Activated CD4-positive, CD25-positive, alpha-beta regulatory T cell (primary cell): ENCODE measurements around the gene OXER1.
"Not testable (repeated sequence)": the region's sequence is repeated elsewhere in the genome, so short reads cannot be mapped to it uniquely, and the experiment has no call there.

Source experiments
- DNase-seq, 4 experiments: peaks; one replicate each; lab custom pipeline; 2025; lab: John Stamatoyannopoulos, UW

Gene OXER1

DNA sequence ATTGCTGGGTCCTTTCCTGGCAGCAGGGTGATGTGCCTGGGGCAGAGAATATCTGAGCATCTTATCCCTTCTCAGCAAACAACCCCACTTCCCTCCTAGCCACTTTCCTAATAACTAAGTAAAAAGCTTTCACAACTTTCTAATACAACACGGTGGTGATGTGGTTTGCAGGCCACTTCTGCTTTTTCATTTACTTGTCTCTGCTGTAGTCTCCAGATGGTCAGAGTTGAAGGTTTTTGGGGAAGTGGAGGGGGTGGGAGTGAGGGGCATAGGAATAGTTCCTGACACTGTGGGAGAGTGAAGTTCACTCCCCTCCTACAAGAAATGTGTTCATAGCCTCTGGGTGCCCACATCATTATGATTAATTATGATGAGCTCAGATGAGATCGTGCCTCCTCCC lies 11.6 kb downstream of the OXER1 start:
- DNase-seq: no peak

DNA sequence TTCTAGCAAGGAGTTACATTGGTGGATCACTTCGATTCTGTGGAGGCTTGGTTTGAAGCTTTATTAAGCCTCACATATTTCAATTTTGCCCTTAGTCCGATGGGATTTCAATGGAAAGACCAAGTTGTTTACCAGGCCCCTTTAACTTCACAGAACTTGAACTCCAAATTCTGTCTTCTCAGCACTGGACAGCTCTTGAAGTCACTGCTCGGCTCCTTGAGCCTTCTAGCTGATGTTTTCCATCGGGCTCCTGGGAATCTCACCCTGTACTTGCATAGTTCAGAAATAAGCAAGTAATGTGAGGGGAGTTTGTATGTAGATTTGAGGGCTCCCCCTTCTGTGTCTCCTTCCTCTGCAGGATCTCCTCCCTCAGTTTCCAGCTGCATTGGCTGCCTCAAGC lies 15.1 kb downstream of the OXER1 start:
- no peak for DNase-seq

DNA sequence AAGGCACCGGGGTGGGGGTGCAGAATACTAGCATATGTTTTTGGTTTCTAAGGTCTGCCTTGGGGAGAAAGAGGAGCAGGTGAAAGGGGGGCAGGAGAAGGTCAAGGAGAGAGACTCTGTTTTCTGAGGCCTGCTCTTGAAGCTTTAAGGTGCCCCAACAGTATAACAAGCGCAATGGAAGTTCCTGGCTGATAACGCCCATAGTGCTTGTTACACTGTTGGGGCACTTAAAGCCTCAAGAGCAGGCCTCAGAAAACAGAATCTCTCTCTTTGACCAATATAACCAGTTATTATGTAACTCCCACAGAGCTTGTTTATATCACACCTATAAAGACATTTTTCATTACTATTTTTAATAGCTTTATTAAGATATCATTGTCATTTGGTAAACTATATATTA lies 16.5 kb downstream of the OXER1 start:
- no peak for DNase-seq

DNA sequence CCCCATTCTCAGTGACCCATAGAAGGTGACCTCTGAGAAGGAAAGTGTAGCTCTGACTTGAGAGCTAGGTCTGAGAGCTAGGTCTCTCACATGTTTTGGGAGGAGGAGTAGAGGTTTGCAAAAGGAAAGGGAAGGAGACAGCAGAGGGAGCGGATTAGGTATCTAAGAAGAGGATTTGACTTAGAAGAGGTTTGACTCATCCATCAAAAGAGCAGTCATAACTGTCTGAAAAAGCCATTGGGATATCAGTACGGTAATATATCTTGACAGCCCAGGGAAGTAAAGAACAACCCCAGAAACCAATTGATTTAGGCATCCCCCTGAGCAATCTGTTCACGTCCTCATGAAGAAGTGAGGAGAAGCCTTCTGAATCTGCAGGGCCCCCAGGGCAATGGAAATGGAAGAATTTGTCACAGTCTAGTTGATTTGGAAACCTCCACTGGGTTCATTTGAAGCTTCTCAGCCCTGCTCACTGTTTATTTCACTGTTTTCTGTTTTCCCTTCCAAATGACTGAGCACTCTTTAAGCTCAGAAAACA lies 19.3 kb downstream of the OXER1 start:
- DNase-seq: no peak

DNA sequence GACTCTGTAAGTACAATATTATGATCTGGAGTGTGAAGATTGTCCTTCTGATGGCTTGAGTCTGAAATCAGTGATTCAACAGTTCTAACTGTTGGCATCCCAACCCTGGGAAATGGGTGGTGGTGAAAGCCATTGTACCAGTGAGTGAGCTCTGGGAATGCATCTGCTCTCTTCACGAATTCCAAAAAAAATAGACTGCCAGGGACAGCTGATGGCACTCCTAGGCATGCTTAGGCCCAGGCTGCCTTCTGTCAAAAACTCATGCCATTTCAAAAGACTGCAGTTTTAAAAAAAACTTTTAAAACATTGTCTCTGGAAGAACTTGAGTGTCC lies 20.3 kb downstream of the OXER1 start:
- no peak for DNase-seq

DNA sequence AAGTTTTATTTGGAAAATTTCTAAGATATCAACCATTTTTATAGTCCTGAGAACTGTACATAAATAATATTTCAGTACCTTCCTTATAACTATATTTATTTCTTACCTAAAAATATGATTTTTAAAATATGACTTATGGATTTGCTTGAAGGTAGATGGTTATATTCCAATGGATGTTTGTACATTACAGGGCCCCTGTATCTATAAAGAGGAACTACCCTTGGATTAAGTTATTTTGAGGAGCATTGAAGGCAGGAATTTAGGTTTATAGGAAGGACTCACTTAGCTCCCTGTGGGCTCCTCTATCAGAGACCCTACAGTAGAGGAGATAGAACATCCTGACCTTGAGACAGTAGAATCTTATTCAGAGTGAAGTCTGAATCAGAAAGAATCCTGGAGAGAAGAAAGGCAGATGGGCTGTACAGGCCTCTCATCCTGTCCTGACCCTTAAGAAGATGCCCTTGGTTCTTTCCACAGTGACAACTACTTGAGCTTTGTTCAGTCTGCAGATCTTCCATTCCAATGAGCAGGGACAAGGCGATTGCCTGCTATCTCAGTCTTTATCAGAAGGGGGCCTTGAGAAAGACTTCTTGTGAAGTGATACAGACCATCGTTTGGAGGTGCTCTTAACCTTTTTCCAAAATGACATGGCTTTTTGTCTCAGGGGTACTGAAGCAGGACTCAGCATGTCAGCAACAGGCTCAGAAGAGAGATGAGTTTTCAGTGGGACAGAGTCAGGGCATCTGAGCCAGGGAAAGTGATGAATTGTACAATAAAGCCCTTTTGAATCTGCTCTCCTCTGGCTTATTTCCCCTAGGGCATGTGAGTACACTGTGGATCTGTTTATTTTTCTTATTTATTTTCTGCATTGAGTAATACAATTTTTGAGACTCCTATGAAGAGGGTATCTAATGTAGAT lies 20.9 kb downstream of the OXER1 start:
- no peak for DNase-seq

DNA sequence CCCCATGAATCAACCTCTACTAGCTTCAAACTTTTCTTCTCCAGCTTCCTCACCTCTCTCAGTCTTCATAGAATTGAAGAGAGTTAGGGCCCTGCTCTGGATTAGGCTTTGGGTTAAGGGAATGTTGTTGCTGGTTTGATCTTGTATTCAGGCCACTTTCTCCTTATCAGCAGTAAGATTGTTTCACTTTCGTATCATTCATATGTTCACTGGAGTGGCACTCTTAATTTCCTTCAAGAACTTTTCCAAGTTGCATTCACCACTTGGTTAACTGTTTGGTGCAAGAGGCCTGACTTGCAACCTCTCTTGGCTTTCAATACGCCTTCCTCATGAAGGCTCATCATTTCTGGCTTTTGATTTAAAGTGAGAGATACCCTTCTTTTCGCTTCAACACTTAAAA lies 22.8 kb downstream of the OXER1 start:
- DNase-seq: no peak

DNA sequence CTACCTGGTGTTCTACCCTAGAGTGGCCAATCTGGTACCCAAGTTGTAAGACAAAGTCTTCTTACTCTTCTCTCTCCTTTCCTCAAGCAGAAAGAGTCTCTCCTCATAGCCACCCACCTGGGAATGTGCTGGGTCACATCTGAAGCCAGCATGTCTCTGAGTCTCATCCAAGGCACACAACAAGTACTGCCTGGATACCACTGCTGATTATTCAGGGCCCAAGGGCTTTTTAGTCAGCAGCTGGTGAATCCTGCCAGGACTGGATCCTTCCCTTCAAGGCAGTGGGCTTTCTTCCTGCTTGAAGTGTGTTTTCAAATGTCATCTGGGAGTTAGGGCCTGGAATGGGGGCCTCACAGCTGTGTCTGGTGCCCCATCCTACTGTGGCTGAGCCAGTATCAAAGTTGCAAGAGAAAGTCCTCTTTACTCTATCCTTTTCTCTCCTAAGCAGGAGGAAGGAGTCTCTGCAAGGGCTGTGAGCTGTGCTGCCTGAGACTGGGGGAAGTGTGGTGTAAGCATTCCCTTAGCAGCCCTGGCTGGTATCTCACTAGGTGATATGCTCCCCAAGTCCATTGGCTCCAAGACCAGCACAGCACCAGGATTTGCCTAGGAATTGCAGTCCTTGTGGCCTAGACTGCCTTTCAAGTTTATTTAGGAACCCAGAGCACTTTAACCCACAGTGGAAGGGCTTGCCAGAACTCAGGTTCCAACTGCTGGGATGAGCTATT lies 27.2 kb downstream of the OXER1 start:
- DNase-seq: no peak

DNA sequence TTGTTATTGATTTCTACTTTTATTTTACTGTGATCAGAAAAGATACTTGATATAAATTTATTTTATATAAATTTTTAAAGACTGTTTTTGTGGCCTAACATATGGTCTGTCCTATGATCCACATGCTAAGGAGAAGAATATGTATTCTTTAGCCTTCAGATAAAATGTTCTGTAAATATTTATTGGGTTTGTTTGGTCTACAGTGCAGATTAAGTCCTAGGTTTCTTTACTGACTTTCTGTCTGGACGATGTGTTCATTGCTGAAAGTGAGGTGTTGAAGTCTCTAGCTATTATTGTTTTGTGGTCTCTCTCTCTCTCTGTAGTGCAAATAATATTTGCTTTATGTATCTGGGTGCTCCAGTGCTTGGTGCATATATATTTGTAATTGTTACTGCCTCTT lies 30.1 kb downstream of the OXER1 start:
- DNase-seq: no peak

DNA sequence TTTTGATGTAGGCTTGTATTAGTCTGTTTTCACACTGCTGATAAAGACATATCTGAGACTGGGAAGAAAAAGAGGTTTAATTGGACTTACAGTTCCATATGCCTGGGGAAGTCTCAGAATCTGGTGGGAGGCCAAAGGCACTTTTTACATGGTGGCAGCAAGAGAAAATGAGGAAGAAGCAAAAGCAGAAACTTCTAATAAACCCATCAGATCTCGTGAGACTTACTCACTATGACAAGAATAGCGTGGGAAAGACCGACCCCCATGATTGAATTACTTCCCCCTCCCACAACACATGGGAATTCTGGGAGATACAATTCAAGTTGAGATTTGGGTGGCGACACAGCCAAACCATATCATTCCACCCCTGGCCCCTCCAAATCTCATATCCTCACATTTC lies 32.6 kb downstream of the OXER1 start:
- DNase-seq: not testable (repeated sequence)

DNA sequence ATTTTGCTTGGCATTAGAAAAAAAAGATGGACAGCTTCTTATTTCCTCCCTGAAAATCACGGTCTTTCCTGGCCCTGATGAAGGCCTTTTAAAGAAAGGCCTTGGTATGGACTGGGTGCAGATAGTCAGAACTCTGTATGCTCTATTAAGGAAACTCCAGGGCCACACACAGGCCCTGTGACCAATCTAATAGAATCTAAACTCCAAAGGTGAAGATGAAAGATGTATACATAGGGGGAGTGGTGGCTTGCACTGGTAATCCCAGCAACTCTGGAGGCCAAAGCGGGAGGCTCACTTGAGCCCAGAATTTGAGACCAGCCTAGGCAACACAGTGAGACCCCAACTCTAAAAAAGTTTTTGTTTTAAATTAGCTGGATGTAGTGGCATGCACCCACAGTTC lies 37.3 kb downstream of the OXER1 start:
- DNase-seq: no peak

DNA sequence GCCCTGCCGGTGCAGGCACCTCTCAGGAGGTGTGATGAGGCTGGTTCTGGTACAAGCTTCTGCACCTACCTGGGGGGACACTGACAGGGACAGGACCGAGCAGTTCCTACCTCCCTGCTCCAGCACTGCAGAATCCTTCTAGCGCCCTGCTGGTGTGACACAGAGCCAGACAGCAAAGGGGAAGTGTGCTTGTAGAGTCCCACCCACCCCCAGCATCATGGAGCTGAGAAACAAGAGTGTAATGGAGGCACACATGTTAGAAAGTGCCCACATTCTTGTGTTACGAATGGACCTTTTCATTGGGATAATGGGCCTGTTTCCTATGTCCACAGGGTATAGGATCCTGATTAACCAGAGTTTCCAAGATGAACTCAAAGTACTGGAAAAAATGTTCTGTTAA lies 38.3 kb downstream of the OXER1 start:
- DNase-seq: no peak

DNA sequence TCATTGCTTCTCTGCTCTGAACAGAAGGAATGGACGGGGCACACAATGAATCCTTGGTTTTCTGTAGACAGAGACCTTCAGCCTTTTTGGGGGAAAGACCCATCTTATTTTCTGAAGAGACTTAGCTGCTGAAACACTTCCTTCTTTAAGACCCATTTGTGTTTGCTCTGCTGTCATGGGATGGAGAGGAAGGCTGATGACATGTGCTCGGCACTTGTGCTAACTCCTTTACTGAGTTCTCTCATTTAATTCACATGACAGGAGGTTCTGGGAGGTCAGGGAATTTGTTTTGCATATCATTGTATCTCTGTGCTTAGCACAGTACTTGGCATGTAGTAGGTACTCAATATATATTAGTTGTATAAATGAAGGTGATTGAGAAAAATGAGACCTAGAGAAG lies 39.0 kb downstream of the OXER1 start:
- DNase-seq: no peak

DNA sequence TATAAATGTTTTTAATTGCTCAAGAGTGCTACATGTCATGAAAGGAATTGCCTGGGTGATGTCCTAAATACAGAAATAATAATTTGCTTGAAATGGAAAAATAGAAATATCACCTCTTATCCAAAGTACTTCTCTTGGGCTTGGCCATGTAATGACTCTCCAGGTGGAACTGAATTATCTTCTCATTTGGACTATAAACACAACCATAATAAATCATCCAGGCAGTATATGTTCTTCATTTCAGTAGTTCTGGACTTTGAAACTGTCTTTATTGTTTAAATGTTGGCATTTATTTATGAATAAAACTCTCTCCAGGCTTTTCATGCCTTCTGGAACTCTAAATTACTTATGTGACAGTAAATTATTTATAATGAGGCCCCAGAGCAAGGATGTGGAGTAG lies 40.5 kb downstream of the OXER1 start:
- no peak for DNase-seq

DNA sequence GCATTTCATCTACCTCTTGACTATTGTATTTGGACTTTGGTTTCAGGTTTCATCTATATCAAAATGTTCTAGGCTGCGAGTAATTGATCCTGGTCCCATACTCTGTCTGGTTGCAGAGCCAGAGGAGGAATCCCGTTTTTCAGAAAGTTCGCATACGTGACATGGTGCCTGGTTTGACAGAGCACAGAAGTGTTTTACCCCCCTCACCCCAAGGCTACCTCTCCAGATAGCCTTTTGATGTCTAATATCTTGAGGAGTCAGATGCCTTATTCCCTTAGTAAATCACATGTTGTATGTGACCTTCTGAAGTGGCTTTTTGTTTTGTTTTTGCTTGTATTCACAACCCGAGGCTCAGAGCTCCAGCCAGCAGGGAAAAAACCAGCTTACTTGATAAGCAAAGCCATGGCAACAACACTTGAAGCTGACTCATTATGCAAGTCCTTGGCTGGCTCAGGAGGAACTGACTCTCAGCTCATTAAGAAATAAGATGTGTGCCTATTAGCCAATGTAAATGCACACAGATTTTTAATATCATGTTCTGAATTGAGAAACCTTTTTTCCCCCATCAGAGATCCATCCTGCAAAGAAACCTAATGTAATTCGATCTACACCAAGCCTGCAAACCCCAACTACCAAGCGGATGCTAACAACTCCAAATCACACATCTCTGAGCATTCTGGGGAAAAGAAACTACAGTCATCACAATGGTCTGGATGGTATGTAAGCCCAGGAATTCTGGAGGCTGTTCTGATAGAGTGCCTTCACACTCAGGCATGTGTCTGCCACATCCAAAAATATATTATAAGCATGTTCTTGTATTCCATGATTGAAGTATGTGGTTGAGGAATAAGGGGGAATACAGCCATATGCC lies 41.4 kb downstream of the OXER1 start:
- DNase-seq: no peak

DNA sequence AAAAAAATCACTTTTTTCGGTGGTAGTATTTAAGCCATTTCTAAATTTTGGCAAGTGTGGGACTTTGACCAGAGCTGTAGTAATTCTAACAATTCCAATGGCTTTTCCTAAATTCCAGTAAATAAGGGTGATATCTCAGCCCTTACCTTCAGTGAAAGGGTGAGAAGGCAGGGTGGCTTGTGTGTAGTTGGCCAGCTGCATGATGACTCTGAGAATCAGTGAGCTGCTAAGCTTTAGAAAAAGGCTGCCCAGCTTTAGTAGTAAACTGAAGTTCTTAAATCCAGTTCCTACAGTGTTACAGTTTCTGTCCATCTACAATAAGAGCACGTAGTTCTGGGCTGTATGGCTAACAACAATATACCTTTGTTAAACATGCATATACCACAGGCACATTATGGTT lies 42.0 kb downstream of the OXER1 start:
- DNase-seq: no peak

DNA sequence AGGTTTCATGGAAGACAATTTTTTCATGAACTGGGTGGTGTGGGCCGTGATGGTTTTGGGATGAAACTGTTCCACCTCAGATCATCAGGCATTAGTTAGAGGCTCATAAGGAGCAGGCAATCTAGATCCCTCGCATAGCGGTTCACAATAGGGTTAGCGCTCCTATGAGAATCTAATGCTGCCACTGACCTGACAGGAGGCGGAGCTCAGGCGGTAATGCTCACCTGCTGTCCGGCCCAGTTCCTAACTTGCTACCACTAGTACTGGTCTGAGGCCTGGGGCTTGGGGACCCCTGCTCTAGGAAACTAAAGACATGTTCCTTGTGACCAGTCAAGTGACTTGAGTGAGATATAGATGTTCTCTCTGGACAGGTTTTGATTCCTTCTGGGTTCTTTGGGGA lies 49.2 kb downstream of the OXER1 start:
- no peak for DNase-seq

DNA sequence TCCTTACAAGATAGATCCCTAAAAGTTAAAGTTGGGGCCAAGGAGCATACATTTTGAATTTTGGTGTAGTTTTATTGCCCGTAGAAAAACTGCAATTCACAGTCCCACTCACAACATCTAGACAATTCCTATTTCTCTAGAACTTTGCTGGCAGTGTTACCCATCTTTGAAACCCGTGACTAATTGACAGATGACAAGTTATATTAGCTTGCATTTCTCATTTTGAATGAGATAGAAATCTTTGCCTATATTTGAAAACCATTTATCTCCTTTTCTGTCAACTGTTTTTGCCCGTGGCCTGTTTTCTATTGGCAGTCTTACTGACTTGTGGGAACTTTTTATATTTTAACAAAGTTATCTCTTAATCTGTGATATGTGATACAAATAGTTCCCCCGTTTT lies 50.0 kb downstream of the OXER1 start:
- no peak for DNase-seq

DNA sequence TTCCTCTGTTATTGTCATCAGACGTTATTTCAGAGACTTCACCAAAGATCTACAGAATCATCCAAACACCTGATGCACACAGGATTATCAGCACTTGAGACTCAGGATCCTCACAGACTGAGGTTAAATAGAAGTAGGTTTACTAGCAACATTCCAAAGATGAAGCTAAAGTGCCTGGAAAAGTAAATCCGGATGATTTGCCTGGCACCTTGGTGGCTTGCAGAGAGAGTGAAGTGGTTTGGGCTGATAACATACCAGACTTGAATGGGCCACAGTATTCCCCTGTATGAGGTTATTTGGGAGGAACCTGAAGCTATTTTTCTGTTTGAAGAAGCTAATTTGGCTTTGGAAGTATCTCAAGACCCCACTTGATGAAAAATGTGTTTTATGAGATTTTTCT lies 51.0 kb downstream of the OXER1 start:
- DNase-seq: no peak
